Stomach (tissue), 9 donors: ENCODE results near the gene ANXA2R. TPM values are rescaled to one million over a fixed set of nuclear protein-coding genes. Genes with fewer than 3 reads are reported as not detected.
A peak's percentile ranks its signal among the peaks of the same experiment; 100 is the strongest.

Experiments
- DNase-seq, 2 donors: peaks; one replicate each; pipeline versions ENCODE4 v3.0.0 to v3.0.0-alpha.2; 2013 to 2019
- H3K27ac ChIP-seq, 5 donors: fragments of 200-600 bp in 4 of 5; sonication (generic) in 4 of 5; one replicate each; pipeline ENCODE4 v1.5.1; 2013 to 2019; ENCODE audit warnings: mild to moderate bottlenecking in 1 of 5, moderate library complexity in 1 of 5
- H3K27me3 ChIP-seq, 3 donors: fragments of 200-600 bp; sonication (generic); one replicate each; pipeline ENCODE4 v1.5.1; 2017 to 2019; ENCODE audit warnings: mixed run types in 1 of 3
- H3K36me3 ChIP-seq, 4 donors: fragments of 200-600 bp; sonication (generic); 1 replicate in 3 of 4; 2 replicates in 1 of 4; pipeline ENCODE4 v1.5.1; 2016 to 2019
- H3K4me1 ChIP-seq, 4 donors: fragments of 200-600 bp; sonication (generic); one replicate each; pipeline ENCODE4 v1.5.1; 2016 to 2019
- H3K4me3 ChIP-seq, 4 donors: fragments of 200-600 bp; sonication (generic) in 3 of 4; one replicate each; pipeline ENCODE4 v1.5.1; 2016 to 2019; ENCODE audit warnings: mild to moderate bottlenecking in 1 of 4
- H3K9me3 ChIP-seq, 4 donors: fragments of 200-600 bp; sonication (generic); one replicate each; pipeline ENCODE4 v1.5.1; 2016 to 2019
- EP300 ChIP-seq: sonication (generic); formaldehyde crosslinking; IDR thresholded peaks from one replicate; pipeline ENCODE4 v1.6.1; 2017; ENCODE audit warnings: antibody characterized with exemption
- POLR2A ChIP-seq, 4 donors: fragments of 450-650 bp; IDR thresholded peaks; one replicate each; pipeline ENCODE4 v1.6.1; 2016; ENCODE audit warnings: antibody characterized with exemption in 4 of 4, control low read depth in 2 of 4, mild to moderate bottlenecking in 1 of 4, moderate library complexity in 1 of 4
- POLR2AphosphoS5 ChIP-seq, 3 donors: sonication (generic); formaldehyde crosslinking; IDR thresholded peaks; one replicate each; pipeline ENCODE4 v1.6.1; 2016; ENCODE audit warnings: antibody characterized with exemption in 3 of 3
- WGBS, 5 donors: extraction: QIAGEN DNeasy Blood & Tissue Kit in 3 of 5; methylation state at CpG; one replicate each; pipeline versions ENCODE4 v1.1.5 to v1.1.7; 2013 to 2018; 5-methylcytosine and 5-hydroxymethylcytosine counted together
- intact Hi-C: fragments of 100-400 bp; cut with DNase I; formaldehyde crosslinking; loops from one replicate; pipeline ENCODE4 v1.15.1; 2023; ENCODE audit warnings: low total_unique reads
- polyA plus RNA-seq, 3 donors: library from polyadenylated mRNA; stranded (reverse); fragments of 200-250 nt; gene quantifications; one replicate each; pipeline ENCODE4 v1.2.3, GENCODE V29; 2013
- total RNA-seq, 5 donors: library from RNA; depleted of rRNA; stranded (reverse); fragments of >200 nt; gene quantifications; one replicate each; pipeline versions ENCODE4 v1.1.0 to v1.2.3, GENCODE V29; 2014 to 2016
- TF ChIP-seq, protein P1 (sequence below), 7 experiments: fragments of 450-650 bp in 4 of 7; fragments of 200-600 bp in 3 of 7; sonication (generic) in 3 of 7; IDR thresholded peaks; one replicate each; pipeline ENCODE4 v1.5.1; 2016 to 2019; ENCODE audit warnings: antibody characterized with exemption in 7 of 7, control low read depth in 2 of 7, mild to moderate bottlenecking in 1 of 7
- donor health status: healthy with polysubstance abuse.
- donor health status: Bipolar disorder and iron deficiency.
- donor health status: healthy.

Gene ANXA2R
- total and polyA plus RNA-seq, 8 donors = 0.76 to 7.5 (median 2.2) TPM; not detected in 1

DNA sequence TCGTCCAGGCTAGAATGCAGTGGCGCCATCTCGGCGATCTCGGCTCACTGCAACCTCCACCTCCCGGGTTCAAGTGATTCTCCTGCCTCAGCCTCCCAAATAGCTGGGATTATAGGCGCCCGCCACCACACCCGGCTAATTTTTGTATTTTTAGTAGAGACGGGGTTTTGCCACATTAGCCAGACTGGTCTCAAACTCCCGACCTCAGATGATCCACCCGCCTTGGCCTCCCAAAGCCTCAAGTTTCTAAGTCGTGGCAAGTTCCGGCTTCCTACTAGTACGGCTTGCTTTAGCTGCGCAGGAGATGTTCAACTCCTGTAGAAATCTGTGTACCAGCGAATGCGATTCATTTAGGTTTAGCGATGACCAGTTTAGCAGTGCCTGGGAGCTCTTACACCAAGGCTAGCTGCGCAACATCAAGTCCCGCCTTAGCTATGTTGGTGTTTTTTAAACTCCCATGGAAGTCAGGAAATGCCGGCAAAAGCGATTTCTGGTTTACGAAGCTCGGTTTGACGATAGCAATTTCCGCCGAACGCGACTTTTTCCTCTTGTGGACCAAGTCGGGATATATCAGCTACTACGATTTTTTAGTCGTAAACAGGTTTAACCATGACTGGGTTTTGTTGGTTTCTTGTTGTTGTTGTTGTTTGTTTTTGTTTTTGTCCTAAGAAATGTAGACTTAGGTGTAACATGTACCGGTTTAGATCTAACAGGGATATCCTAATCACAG, 46.4 kb downstream of the ANXA2R start:
- H3K4me1 ChIP-seq = peaks cover 5 to 24% (median 14%) of the 10 kb centered on the region in 4 donors
- DNase-seq = peak in 1 of 2 donors; percentile 64
- H3K27me3 ChIP-seq = peaks cover 54 to 98% (median 71%) of the 10 kb centered on the region in 3 donors
- intact Hi-C loops = no loop called here
- TF ChIP-seq POLR2A (IDR thresholded peaks at IDR 0.05) = no peak
- TF ChIP-seq POLR2AphosphoS5 (IDR thresholded peaks at IDR 0.05) = peak in 2 of 3 donors; percentile 2 to 3
- no peaks in the 10 kb centered on the region for H3K36me3 ChIP-seq
- H3K27ac ChIP-seq = peak overlapping the region; percentile 75 to 96 (median 89)
- H3K9me3 ChIP-seq = peaks cover 0 to 49% (median 19%) of the 10 kb centered on the region in 4 donors
- WGBS, 5 donors = 15 to 19% (median 17%) methylated on average over 32 to 34 of the region's 34 CpGs
- H3K4me3 ChIP-seq = peak overlapping the region; percentile 29 to 55 (median 34)

DNA sequence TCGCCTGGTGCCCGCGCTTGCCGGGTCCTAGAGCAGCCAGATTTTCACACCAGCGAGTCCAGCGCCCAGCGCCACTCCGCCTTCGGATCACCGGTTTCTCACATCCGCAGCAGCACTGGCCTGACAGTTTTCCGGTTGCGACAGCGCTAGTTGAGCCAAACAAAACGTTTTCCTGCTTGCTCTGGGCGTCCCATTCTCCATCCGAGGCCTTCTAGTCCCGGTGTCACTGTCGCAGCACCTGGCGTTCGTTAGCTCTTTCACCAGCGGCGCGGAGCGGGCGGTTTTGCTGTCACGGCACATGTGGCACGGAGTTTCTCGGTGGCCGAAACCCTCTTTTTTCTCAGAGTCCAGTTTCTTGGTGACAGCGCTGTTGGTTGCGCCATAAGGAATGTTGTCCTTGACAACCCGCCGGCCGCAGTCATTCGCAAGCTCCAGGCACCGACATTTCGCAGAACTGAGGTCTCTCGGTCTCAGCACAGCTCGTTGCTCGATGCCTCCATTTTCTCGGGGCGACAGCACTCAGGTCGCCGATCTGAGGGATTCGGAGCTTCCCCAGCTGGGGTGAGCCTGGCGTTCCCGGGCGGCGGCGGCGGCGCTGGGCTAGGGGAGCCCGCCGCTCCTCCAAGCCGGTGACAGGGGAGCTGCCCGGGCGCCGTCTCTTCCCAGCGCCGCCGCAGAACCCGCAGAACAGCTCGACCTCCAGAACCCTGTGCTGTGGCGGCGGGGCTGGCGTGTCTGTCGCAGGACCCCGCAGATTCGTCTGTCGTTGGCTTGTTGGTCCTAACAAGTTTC, 47.8 kb downstream of the ANXA2R start:
- Histone ChIP-seq H3K36me3 (no peaks in the 10 kb centered on the region), H3K27me3 (peaks cover 43 to 96% (median 59%) of the 10 kb centered on the region in 3 donors), H3K4me1 (peaks cover 5 to 24% (median 14%) of the 10 kb centered on the region in 4 donors), H3K4me3 (peak overlapping the region; percentile 43 to 55 (median 50)), H3K9me3 (peaks cover 0 to 49% (median 19%) of the 10 kb centered on the region in 4 donors), H3K27ac (peak overlapping the region; percentile 84 to 96 (median 89))
- TF ChIP-seq POLR2AphosphoS5 (IDR thresholded peaks at IDR 0.05) = peak in 2 of 3 donors; percentile 84 to 85
- TF ChIP-seq EP300 = no peak
- intact Hi-C loops = no loop called here
- peak; percentile 68 to 86 for DNase-seq
- 3 to 7% (median 6%) methylated on average over 50 to 71 of the region's 71 CpGs for WGBS, 5 donors

DNA sequence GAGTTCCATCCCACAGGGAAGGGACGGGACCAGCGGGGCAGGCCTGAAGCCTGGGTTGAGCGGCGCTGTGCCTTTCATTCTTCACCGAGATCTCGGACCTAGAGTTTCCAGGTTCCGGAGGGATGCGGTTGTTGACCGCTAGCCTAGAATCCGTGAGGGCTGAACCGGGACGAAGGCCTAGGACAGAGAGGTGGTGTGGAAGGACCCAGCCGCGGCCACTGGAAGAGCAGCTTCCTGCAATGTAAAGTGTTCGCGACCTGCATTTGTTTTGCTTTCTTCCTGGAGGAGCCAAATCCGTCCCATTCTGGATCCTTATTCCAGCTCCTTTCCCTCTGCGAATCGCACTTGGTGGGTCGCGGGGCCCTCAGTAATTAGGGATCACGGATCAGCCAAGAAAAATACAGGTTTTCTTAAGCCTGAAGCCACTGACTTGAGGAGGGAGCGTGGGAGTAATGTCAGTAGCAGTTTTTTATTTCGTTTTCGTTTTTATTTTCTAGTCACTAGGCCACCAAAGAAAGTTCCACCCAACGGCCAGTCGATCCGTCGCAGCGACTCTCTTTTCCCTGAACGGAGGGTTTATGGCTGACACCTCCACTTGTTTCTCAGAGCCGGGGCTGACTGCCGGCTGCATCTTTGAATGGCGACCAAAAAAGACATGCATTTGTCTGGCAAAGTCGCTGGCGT, 48.6 kb downstream of the ANXA2R start:
- Histone ChIP-seq H3K27me3 (peaks cover 43 to 96% (median 60%) of the 10 kb centered on the region in 3 donors), H3K9me3 (peaks cover 0 to 49% (median 19%) of the 10 kb centered on the region in 4 donors), H3K4me1 (peaks cover 5 to 24% (median 14%) of the 10 kb centered on the region in 4 donors), H3K27ac (peak overlapping the region; percentile 84 to 96 (median 89)), H3K4me3 (peak overlapping the region; percentile 43 to 55 (median 50)), H3K36me3 (no peaks in the 10 kb centered on the region)
- TF ChIP-seq POLR2AphosphoS5 (IDR thresholded peaks at IDR 0.05) = no peak
- no peak for TF ChIP-seq POLR2A (IDR thresholded peaks at IDR 0.05)
- TF ChIP-seq, protein P1, sequence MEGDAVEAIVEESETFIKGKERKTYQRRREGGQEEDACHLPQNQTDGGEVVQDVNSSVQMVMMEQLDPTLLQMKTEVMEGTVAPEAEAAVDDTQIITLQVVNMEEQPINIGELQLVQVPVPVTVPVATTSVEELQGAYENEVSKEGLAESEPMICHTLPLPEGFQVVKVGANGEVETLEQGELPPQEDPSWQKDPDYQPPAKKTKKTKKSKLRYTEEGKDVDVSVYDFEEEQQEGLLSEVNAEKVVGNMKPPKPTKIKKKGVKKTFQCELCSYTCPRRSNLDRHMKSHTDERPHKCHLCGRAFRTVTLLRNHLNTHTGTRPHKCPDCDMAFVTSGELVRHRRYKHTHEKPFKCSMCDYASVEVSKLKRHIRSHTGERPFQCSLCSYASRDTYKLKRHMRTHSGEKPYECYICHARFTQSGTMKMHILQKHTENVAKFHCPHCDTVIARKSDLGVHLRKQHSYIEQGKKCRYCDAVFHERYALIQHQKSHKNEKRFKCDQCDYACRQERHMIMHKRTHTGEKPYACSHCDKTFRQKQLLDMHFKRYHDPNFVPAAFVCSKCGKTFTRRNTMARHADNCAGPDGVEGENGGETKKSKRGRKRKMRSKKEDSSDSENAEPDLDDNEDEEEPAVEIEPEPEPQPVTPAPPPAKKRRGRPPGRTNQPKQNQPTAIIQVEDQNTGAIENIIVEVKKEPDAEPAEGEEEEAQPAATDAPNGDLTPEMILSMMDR (IDR thresholded peaks at IDR 0.05) = no peak
- no peak for TF ChIP-seq EP300
- peak in 1 of 2 donors; percentile 29 for DNase-seq
- 29 to 44% (median 31%) methylated on average over 36 of the region's 36 CpGs for WGBS, 5 donors
- intact Hi-C loops = no loop called here

GRCh38 chr5:42990892-42991291, 49.2 kb downstream of the ANXA2R start:
- Histone ChIP-seq H3K4me1 (peaks cover 5 to 24% (median 14%) of the 10 kb centered on the region in 4 donors), H3K9me3 (peaks cover 0 to 49% (median 19%) of the 10 kb centered on the region in 4 donors), H3K36me3 (no peaks in the 10 kb centered on the region), H3K4me3 (peak overlapping the region; percentile 43 to 55 (median 50)), H3K27me3 (peaks cover 43 to 96% (median 58%) of the 10 kb centered on the region in 3 donors), H3K27ac (peak overlapping the region; percentile 84 to 96 (median 89))
- TF ChIP-seq, protein P1 (IDR thresholded peaks at IDR 0.05) = no peak
- TF ChIP-seq POLR2AphosphoS5 (IDR thresholded peaks at IDR 0.05) (no peak), POLR2A (IDR thresholded peaks at IDR 0.05) (no peak), EP300 (no peak)
- intact Hi-C loops = no loop called here
- WGBS, 5 donors = 58 to 81% (median 78%) methylated on average over 4 of the region's 4 CpGs
- no peak for DNase-seq

Other genes with a start within 250 kb of the ANXA2R start
- gene SELENOP, start 228.4 kb downstream of the ANXA2R start, total RNA-seq = 100 to 1,000 TPM; 193 to 484 (median 395) TPM
- gene SELENOP, start 228.4 kb downstream of the ANXA2R start, polyA plus RNA-seq = 100 to 1,000 TPM in 2 of 3 donors, 10 to 100 TPM in 1; 83.5 to 236 (median 166) TPM
- 10 to 100 TPM; 20.0 to 57.1 (median 39.3) TPM for gene ZNF131, start 80.6 kb upstream of the ANXA2R start, total RNA-seq
- gene ZNF131, start 80.6 kb upstream of the ANXA2R start, polyA plus RNA-seq = 10 to 100 TPM; 16.8 to 24.6 (median 22.8) TPM
- 1 to 10 TPM in 2 of 5 donors, under 1 TPM in 1, not detected in 2; 0.43 to 3.5 (median 1.3) TPM for gene NIM1K, start 151.9 kb upstream of the ANXA2R start, total RNA-seq
- under 1 TPM; 0.45 to 0.92 (median 0.56) TPM for gene NIM1K, start 151.9 kb upstream of the ANXA2R start, polyA plus RNA-seq